NCI-H510A (cell line): Measurements from ENCODE around the gene PARD3B.

Experiments
- DNase-seq: peaks from one replicate; lab custom pipeline; 2025; lab: John Stamatoyannopoulos, UW

The PARD3B gene

DNA sequence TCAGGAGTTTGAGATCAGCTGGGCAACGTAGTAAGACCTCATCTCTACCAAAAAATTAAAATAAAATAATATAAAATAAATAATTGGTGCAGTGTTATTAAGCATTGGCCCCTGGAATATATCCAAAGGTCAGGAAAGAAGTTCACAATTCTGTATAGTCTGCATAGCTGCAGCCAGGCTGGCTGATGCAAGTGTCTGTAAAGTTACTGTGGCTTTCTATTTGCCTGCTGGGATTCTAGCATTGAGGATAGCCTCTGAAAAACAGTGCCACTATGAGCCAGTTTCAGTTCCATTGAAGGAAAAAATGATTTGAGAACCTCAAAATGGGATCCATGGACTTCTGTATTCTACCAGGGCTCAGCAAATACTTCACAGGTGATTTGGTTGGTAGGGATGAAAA lies 208.6 kb downstream of the PARD3B start:
- no peak for DNase-seq

DNA sequence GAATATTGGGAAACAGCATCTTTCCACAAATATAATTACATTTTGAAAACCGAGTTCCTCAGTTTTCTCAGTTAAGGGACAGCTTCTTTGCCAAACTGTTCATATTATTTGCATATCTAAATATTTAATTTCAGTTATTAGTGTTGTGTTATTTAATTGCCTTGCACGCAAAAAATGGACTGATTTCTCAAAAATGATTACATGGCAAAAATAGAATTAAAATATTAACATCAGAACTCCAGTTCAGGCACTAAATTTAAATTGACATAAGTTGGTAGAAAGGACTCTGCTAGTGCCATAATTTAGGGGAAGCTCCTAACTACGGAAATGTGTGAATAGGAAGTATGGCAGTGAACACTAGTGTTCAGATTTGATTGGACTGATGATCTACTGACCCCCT lies 209.6 kb downstream of the PARD3B start:
- no peak for DNase-seq

DNA sequence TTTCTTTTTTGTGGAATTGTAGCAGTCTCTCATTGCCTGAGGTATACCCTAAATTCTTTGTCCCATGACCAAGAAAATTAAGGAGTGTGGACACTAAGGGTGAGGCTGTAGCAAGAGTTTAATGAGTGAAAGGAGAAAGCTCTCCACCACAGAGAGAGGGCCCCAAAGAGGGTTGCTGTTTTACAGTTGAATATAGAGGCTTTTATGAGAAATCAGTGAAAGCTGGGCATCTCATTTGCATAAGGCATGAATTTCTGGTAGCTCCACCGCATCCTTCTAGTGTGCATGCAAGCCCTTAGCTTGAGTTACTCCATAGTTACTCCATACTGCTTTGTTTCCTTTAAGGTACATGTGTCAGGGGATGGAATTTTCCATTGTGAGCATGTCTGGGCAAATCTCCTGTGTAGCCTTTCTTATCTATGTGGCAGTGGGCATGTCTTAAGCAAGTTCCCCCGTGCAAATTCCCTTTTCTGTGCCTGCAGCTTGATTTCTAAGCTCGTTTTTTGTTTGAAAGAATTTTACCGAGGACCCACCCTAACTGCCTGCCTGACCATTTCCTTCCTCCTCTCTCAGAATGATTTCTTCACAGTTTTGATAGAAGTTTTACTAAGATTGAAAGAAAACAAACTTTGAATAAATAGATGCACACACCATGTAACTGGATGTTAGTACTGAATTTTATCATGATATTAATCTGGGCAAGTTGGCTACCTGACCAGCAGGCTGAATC lies 218.9 kb downstream of the PARD3B start:
- DNase-seq, result no peak

- no peak for DNase-seq
Measured at GRCh38 chr2:204770735-204771134, 225.5 kb downstream of the PARD3B start.

DNA sequence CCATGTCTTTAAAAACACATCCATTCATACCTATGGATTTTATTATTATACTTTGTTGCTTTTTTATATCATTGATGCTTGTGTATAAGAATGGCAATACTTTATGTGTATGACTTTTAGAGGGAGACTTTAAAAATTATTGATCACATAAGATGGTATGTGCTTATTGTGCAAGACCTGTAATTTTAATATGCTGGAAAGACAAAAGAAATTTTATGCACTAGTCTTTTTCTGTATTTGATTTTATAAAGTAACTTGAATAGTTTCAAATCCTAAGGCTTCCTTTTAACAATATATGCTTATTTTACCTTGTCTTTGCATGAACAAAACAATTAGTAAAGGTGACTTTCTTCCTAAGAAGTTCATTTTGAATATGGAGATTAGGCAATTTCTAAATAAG lies 226.4 kb downstream of the PARD3B start:
- no peak for DNase-seq

DNA sequence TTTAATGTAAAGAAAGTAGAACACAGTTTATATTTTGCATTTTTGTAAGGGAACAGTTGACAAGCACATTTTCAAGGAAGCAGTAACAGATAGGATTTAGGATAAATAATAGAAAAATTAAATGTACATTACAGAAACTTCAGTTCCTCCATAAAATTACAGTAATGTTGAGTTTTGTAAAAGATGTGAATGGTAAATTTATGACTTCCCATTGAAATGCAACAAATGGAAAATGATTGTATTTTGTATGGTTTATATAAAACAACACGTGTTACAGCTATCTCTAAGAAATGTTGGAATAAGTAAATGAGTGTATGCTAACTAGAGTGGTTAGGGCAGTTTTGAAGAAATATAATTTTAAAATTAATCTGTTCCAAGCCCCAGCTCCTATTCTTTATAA lies 227.3 kb downstream of the PARD3B start:
- no peak for DNase-seq

- DNase-seq, result no peak
Measured at GRCh38 chr2:204775766-204776165, 230.5 kb downstream of the PARD3B start.

- no peak for DNase-seq
Measured at GRCh38 chr2:204776781-204777559, 231.7 kb downstream of the PARD3B start.

GRCh38 chr2:204779771-204780170 lies 234.5 kb downstream of the PARD3B start:
- no peak for DNase-seq

DNA sequence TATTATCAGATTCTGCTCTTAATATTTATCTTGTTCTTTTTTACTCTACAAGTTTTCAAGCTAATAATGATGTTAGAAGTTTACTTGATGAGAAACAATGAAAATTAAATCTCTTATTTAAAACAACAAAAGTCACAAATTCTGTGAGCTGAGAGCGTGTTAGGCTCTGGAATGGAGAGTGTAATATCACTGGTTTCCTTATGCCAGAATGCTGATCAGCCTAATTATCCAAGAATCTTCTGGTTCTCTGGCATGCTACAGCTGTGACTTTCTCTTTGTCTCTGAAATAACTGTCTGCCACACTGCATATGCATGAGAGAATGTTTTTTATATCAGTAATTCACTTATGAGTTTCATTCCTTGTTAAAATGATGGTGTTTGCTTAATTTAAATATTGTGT lies 236.7 kb downstream of the PARD3B start:
- no peak for DNase-seq

- DNase-seq, result no peak
Measured at GRCh38 chr2:204790076-204790475, 244.8 kb downstream of the PARD3B start.

- no peak for DNase-seq
Measured at GRCh38 chr2:204791230-204791629, 246.0 kb downstream of the PARD3B start.

- no peak for DNase-seq
Measured at GRCh38 chr2:204794624-204795023, 249.3 kb downstream of the PARD3B start.

DNA sequence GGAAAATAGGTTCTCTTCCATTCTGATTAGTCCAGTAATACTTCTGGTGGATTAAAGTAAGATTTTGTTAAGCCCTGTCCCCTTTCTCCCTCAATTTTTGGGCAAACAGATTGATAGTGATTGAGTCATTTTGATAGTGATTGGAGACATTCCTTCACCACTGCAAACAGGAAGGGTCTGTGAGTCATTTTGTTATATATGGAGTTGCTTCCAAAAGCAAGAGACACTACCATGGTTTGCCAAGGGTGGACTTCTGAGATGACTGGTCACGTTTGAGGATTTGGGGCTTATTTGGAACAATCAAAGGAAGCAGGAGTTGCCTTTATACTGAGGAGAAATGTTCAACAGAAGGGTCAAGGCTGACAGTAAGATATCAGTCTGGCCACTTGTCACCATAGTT lies 249.9 kb downstream of the PARD3B start:
- no peak for DNase-seq

DNA sequence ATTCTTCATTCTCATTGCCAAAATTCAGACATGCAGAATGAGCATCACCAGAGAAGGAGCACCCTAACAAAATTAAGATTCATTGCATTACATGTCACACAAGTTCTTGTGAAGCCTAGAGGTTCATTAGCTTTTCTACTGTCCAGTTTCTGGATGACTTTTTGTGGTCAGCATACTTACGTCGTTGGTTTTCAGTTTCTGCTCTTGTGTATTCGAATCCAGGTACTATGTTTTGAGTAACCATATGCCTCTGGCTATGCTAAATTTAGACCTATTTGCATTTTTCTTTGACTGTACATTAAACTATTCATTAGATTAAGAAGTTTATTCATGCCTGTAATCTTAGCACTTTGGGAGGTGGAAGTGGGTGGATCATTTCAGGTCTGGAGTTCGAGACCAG lies 251.3 kb downstream of the PARD3B start:
- no peak for DNase-seq

DNA sequence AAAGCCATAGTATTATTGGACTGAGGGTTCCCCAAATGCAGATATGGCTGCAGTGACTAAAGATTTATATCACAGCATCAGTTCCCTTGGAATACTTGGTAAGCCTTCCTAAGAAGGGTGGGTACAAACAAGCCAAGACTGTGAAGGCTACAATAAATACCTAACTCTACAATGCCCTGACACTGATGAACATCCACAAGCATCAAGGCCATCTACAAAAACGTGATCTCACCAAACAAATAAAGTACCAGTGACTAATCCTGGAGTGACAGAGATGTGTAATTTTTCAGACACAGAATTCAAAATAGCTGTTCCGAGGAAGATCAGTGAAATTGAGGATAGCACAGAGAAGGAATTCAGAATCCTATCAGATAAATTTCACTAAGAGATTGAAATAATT lies 254.5 kb downstream of the PARD3B start:
- DNase-seq, result no peak

- no peak for DNase-seq
Measured at GRCh38 chr2:204808494-204808893, 263.2 kb downstream of the PARD3B start.

DNA sequence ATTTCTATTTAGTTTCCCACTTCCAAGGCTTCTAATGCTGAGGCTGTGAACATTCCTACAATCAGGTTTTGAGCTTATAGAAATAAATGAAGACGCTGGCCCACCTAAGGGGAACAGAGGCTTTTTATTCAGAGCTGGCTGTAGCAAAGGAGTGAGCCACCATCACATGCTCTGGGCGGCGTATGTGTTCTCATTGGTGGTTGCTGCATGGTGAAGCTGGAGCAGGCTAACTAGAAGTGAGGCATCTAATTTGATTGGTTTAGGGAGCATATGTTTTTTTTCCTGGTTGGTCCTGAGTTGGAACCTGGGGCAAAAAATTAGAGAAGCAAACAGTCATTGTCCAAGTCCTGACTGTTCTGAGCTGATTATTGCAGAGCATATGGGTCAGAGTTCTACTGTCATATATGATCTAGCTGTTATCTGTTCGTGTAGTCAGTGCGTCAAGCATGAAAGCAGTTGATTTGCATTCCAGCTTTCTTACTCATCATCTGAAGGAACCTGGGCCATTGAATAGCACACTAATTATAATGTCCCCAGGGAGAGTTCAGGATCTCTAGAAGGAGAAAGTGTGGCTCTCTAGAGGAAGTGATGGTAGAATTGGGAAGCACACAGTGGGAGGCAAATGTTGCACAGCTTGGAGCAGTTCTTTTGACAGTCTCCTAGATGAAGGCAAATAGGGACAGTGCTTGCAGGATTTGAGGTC lies 279.6 kb downstream of the PARD3B start:
- DNase-seq, result no peak

GRCh38 chr2:204825681-204826080 lies 280.4 kb downstream of the PARD3B start:
- DNase-seq, result no peak

- no peak for DNase-seq
Measured at GRCh38 chr2:204827701-204828590, 282.7 kb downstream of the PARD3B start.

DNA sequence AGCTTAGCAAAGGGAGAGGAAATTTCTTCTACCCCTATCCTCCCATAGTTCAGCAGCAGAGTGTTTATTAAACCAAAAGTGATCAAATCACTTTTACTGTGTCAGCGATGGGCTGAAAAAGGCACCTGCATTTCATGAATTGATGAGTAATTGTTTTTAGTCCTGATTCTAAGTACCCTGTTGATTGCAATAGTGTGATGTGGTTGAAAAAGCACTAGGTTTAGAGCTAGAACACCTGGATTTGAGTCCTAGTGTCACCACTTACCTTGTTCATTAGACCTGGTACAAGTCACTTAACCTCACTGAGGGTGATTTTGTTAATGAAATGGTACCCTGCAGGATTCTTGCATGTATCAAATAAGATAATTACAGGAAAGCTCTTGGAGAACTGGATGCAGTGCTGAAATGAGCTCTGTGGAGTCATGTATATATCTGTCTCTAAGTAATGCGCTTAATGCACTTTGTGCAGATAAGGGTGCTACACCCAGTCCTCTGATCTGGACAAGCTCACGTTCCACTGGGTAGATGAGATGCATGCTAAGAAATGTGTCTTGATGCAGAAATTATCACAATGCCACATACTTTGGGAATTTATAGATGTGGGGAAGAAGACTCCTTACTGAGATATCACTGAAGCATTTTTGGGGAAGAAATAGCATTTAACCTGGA lies 289.6 kb downstream of the PARD3B start:
- no peak for DNase-seq
